Kidney epithelial cell (primary cell): Measurements from ENCODE around the gene CABP1. TPM values are rescaled to one million over a fixed set of nuclear protein-coding genes. Genes with fewer than 3 reads are reported as not detected.

Experiments
- DNase-seq: peaks from one replicate; pipeline ENCODE4 v3.0.0-alpha.2; 2010; ENCODE audit warnings: low read depth
- H3K27me3 ChIP-seq: 2 replicates; pipeline ENCODE4 v1.6.0; 2011; ENCODE audit warnings: low read length; ENCODE audit not compliant: control insufficient read depth, insufficient read depth
- H3K36me3 ChIP-seq: 2 replicates; pipeline ENCODE4 v1.5.1; 2011; ENCODE audit warnings: low read length; ENCODE audit not compliant: control insufficient read depth, insufficient read depth
- H3K4me3 ChIP-seq: 2 replicates; pipeline ENCODE4 v1.5.1; 2011; ENCODE audit warnings: low read depth, mild to moderate bottlenecking, control low read depth, low read length
- total RNA-seq: library from RNA; depleted of rRNA; stranded (reverse); fragments of >200 nt; gene quantifications from 2 replicates; pipeline ENCODE4 v1.2.3, GENCODE V29; 2015
- TF ChIP-seq, protein P1 (sequence below): IDR thresholded peaks from 2 replicates; pipeline ENCODE4 v1.5.1; 2011; ENCODE audit warnings: mild to moderate bottlenecking, moderate library complexity, low read length, control low read depth, inconsistent platforms; ENCODE audit not compliant: insufficient read depth, poor library complexity, severe bottlenecking

The CABP1 gene
- total RNA-seq, 1 donor from 2014 or later, result not detected

DNA sequence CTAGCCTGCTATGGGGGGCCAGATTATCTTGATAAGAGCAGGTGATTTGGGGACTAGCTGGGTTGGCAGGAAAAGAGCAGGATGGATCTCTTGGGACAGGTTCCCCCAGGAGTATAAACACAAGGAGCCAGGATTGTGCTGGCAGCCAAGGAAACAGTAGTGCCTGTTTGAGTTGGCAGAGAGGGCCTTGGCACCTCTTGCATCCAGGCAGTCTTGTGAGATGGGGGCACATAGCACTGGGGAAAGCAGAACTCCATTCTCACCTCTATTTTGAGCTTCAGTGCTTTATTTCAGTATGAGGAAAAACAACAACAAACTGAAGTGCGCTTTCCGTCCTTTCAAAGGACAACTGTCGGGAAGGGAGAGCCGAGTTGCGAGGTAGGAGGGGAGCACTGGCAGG lies 60.5 kb downstream of the CABP1 start:
- H3K27me3 ChIP-seq, result no peaks in the 10 kb centered on the region
- no peak for DNase-seq
- TF ChIP-seq, protein P1, sequence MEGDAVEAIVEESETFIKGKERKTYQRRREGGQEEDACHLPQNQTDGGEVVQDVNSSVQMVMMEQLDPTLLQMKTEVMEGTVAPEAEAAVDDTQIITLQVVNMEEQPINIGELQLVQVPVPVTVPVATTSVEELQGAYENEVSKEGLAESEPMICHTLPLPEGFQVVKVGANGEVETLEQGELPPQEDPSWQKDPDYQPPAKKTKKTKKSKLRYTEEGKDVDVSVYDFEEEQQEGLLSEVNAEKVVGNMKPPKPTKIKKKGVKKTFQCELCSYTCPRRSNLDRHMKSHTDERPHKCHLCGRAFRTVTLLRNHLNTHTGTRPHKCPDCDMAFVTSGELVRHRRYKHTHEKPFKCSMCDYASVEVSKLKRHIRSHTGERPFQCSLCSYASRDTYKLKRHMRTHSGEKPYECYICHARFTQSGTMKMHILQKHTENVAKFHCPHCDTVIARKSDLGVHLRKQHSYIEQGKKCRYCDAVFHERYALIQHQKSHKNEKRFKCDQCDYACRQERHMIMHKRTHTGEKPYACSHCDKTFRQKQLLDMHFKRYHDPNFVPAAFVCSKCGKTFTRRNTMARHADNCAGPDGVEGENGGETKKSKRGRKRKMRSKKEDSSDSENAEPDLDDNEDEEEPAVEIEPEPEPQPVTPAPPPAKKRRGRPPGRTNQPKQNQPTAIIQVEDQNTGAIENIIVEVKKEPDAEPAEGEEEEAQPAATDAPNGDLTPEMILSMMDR, result no peak
- no peak overlapping the region for H3K4me3 ChIP-seq
- H3K36me3 ChIP-seq, result peaks cover 4% of the 10 kb centered on the region

DNA sequence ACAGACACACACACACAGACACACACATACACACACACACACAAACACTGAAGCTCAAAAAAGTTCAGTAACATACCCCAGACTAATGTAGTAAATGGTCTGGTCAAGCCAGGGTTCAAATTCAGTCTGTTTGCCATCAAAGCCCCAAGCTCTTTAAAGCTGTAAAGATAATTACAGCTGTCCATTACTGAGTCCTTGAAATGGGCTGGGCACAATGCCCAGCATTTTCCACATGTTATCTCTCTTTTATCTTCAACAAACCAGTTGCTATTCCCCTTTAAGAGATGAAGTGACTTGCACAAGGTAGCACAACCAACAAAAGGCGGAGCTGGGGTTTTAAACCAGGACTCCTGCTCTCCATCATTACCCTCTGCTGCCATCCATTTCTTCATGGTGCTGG lies 62.2 kb downstream of the CABP1 start:
- no peak for DNase-seq
- TF ChIP-seq, protein P1, result no peak
- Histone ChIP-seq H3K4me3 (no peak overlapping the region), H3K36me3 (peaks cover 4% of the 10 kb centered on the region), H3K27me3 (no peaks in the 10 kb centered on the region)

DNA sequence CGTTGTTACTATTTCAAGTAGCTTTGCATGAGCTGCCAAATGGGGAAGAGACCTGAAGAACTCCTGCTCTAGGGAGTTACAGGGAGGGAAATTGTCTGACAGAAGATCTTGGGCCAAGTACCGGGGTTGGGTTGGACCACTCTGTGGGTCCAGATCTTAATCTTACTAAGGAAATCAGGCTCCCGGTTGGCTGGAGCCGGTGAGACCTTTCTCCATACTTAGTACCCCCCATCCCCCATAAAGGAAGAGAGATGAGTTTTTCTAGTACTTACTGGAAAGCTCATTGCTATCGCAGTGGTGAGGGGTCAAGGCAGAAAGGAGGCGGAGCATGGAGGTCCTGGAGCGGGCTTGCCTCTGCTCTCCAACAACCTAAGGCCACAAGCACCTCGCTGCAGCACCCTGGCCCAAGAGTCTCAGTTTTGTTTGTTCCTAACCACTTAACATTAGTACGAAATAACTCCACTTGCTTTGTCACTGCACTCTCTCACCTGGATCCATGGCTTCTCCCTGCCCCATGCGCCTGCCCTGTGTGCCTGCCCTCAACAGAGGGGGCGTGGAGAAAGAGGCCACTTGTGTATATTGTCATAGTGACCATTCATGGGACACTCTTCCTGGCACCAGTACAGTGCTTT lies 63.0 kb downstream of the CABP1 start:
- TF ChIP-seq, protein P1, result no peak
- Histone ChIP-seq H3K36me3 (peaks cover 3% of the 10 kb centered on the region), H3K27me3 (no peaks in the 10 kb centered on the region), H3K4me3 (no peak overlapping the region)
- DNase-seq, result no peak

DNA sequence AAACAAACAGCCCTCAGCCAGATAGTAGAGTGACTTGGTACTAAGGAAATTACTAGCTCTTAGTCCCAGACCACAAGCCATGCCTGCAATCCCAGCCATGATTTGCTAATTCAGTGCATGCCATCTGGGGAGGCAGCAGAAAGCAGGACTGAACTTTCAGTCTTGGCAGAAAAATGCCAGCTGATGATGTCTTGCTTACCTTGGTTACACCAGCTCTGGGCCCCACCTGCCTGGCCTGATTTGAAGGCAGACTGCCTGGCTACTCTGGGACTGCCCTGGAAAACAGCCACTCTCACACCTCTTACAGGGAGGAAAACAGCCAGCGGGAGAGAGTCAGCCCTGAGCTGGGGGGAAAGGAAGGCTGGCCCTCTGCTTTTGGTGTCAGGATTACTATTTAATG lies 65.2 kb downstream of the CABP1 start:
- Histone ChIP-seq H3K27me3 (no peaks in the 10 kb centered on the region), H3K36me3 (peaks cover 3% of the 10 kb centered on the region), H3K4me3 (no peak overlapping the region)
- DNase-seq, result no peak
- TF ChIP-seq, protein P1, result no peak

DNA sequence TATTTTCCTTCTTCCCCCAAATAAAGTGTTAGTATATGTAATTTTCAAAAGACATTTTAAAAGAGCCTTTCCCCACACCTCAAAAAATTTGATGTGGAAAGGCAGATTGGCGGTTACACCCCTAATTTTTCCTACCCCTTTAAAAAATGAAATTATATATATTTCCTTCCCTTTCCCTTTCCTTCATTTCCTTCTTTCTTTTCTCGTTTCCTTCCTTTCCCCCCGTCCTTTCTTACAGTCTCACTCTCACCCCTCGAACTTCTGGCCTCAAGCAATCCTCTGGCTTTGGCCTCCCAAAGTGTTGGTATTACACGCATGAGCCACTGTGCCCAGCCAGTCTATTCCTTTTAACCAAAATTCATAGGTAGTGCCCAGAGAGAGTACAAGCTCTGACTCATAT lies 65.6 kb downstream of the CABP1 start:
- Histone ChIP-seq H3K36me3 (peaks cover 2% of the 10 kb centered on the region), H3K27me3 (no peaks in the 10 kb centered on the region), H3K4me3 (no peak overlapping the region)
- no peak for DNase-seq
- TF ChIP-seq, protein P1, result no peak

DNA sequence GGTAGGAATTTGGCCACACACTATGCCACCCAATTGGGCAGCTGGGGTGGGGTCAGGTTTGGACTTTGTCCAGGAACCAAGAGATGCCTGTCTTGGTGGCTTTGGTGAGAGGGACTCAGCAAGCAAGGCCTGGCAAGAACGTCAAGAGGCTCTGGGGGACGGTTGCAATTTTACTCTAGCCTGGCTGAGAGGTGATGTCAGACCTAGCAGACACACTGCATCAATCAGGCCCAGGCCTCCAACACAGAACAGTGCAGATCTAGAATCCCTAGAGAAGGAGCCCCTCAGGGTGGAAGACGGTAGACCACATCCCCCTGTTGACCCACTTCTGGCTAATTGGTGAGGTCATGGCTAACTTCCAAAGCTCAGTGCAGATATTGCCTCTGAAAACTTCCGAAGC lies 68.2 kb downstream of the CABP1 start:
- H3K27me3 ChIP-seq, result no peaks in the 10 kb centered on the region
- H3K4me3 ChIP-seq, result no peak overlapping the region
- TF ChIP-seq, protein P1, result no peak
- DNase-seq, result no peak
- H3K36me3 ChIP-seq, result no peaks in the 10 kb centered on the region
